GM20431 (cell line): ENCODE data around the gene KCNT1.

ENCODE experiments used
- in situ Hi-C: fragments of 300-500 bp; cut with MseI, MboI; formaldehyde crosslinking; loops from one replicate; pipeline ENCODE4 v1.15.0; 2020; ENCODE audit warnings: low sequenced_read_pairs; ENCODE audit not compliant: unreplicated experiment

KCNT1 gene

DNA sequence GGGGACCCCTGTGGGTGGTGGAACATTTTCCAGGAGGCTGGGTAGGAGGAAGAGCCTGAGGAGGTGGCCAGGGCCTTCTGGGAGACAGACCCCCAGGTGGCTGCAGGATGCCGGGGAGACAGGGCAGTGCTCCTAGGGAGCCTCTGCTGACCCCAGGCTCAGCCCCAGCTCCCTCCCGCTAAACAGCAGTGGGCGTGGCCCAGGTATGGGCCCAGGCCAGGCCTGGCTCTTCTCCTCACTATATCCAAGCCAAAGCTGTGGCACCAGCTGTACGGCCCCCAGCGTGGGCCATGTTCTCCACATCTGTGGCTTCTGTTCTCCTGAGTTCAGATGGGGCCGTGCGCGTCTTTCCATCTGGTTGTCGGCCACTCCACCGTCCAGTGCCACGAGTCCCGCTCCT is 58.5 kb downstream of the KCNT1 start:
- in situ Hi-C loops, result no loop called here

- in situ Hi-C loops, result no loop called here
Observed at GRCh38 chr9:135761150-135761844, 59.3 kb downstream of the KCNT1 start.

- in situ Hi-C loops, result no loop called here
Observed at GRCh38 chr9:135761845-135762168, 59.8 kb downstream of the KCNT1 start.

- in situ Hi-C loops, result no loop called here
Observed at GRCh38 chr9:135762921-135763320, 60.9 kb downstream of the KCNT1 start.

- in situ Hi-C loops, result no loop called here
Observed at GRCh38 chr9:135763716-135764446, 61.9 kb downstream of the KCNT1 start.

DNA sequence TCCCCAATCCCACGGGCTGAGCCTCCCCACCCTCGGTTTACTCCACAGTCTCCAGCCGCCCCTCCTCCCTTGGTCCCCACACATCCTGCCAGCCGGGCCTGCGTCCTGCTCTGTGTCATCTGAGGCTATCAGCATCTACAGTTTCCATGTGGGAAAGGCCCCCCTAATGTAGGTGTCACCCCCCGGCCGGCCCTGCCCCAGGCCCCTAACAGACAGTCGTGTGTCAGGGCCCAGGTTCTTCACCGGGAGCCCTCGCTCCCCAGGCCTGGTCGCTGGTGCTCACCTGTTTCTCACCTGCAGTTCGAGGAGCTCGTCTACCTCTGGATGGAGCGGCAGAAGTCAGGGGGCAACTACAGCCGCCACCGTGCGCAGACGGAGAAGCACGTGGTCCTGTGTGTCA is 62.7 kb downstream of the KCNT1 start:
- in situ Hi-C loops, result no loop called here

- in situ Hi-C loops, result no loop called here
Observed at GRCh38 chr9:135765416-135765815, 63.4 kb downstream of the KCNT1 start.

GRCh38 chr9:135766251-135766650 is 64.3 kb downstream of the KCNT1 start:
- in situ Hi-C loops, result no loop called here

GRCh38 chr9:135766707-135767106 is 64.7 kb downstream of the KCNT1 start:
- in situ Hi-C loops, result no loop called here

GRCh38 chr9:135768516-135769218 is 66.7 kb downstream of the KCNT1 start:
- in situ Hi-C loops, result no loop called here

DNA sequence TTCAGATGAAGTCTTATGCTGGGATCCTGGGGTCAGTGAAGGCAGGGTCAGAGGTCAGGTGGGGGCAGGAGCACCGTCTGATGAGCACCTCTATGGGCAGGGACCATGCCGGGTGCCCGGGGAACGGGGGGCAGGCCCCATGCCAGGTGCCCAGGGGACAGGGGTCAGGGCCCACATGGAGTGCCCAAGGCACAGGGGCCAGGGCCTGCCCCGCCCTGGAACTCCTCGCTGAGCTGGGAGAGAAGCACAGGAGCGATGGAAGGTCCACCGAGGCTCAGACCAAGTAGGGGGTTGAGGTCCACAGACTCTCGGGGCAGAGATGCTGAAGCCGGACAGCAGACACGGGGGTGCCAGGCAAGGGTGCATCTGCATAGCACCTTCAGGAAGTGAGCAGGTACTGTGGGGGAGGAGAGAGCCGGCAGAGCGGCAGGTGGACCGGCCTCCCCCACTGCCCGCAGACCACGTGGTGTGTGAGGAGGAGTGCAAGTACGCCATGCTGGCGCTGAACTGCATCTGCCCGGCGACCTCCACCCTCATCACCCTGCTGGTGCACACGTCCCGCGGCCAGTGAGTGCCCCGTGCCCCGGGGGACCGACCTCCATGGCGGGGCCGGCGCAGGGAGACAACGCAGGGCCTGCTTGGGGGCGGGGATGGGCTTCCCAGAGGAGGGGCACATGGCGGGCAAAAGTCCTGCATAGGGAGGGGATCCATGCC is 67.7 kb downstream of the KCNT1 start:
- in situ Hi-C loops, result no loop called here

DNA sequence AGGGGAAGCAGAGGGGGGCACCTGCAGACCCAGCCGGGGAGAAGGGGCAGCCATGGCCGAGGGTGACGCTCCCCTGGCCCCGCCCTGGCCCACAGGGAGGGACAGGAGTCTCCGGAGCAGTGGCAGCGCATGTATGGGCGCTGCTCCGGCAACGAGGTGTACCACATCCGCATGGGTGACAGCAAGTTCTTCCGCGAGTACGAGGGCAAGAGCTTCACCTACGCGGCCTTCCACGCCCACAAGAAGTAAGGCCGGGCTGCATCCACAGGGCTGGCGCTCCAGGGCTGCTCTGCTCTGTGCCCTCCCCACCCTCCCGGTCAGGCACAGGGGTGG is 68.2 kb downstream of the KCNT1 start:
- in situ Hi-C loops, result no loop called here

- in situ Hi-C loops, result no loop called here
Observed at GRCh38 chr9:135770771-135771170, 68.8 kb downstream of the KCNT1 start.

- in situ Hi-C loops, result no loop called here
Observed at GRCh38 chr9:135771401-135772051, 69.5 kb downstream of the KCNT1 start.

GRCh38 chr9:135772056-135772646 is 70.2 kb downstream of the KCNT1 start:
- in situ Hi-C loops, result no loop called here

DNA sequence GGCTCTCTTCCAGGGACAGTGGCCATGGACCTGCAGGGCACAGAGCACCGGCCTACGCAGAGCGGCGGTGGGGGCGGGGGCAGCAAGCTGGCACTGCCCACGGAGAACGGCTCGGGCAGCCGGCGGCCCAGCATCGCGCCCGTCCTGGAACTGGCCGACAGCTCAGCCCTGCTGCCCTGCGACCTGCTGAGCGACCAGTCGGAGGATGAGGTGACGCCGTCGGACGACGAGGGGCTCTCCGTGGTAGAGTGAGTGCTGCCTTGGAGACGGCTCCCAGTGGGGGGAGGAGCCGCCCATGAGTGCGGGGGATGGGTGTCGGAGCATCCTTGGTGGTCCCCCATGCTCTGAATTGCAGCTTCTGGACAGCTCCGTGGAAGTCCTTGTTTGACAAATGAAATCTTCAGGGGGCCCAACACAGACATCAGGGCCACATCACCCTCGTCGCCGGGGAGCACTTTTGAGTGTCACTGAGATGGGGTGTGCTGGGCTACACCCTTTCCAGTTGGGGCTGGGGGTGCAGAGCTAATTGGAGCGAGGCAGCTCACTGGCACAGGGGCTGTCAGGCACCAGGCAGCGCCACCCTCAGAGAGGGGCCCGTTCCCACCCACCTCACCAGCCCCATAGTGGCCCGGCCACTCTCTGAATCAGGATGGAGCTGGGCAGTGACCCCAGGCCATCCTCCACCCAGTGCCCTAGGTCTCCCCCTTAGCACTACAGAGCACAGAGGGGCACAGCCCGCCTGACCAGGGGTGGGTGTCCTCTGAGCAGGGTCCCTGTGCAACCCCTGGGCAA is 70.9 kb downstream of the KCNT1 start:
- in situ Hi-C loops, result no loop called here

DNA sequence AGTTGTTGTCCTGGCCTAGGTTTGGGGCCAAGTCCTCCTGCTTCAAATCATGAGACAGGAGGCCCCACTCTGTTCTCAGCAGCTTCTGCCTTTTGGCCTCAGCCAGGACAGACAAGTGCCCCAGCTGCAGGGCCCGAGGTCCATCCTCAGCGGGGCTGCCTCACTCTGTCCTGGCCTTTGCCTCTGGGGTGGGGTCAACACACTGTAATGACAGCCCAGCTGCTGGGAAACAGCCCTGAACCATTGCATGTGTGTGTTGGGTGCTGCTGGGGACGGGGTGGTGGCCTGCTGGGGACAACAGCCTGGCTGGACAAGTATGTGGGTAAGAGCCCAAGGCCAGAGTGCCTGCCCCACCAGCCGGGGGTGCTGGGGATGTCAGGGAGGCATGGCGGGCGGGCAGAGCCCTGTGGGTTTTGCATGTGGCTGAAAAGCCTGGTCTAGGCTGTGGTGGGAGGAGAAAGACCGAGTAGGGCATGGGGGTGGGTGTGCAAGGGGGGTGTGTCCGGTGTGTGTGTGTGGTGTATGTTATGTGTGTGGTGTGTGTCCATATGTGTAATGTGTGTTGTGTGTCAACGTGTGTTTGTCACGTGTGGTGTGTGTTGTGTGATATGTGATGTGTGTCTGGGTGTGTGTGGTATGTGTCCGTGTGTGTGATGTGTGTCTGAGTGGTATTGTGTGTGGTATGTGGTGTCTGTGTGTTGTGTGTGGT is 71.7 kb downstream of the KCNT1 start:
- in situ Hi-C loops, result no loop called here

DNA sequence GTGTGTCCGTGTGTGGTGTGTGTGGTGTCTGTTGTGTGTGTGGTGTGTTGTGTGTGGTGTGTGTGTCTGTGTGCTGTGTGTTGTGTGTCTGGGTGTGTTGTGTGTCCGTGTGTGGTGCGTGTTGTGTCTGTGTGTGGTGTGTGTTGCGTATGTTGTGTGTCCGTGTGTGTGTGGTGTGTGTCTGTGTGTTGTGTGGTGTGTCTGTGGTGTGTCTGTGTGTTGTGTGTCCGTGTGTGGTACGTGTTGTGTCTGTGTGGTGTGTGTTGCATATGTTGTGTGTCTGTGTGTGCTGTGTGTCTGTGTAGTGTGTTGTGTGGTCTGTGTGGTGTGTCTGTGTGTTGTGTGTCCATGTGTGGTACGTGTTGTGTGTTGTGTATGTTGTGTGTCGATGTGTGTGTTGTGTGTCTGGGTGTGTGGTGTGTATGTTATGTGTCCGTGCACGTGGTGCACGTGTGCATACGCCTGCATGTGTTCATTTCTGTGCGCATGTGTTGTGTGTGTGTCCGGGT is 72.3 kb downstream of the KCNT1 start:
- in situ Hi-C loops, result no loop called here
